SKM-1 treated with dmso at 0.1 percent for 144 hours (cell line): ENCODE data around the gene DIAPH3.

ENCODE experiments used
- DNase-seq: peaks from one replicate; lab custom pipeline; 2025; ENCODE audit not compliant: unreplicated experiment; lab: John Stamatoyannopoulos, UW

DIAPH3 gene

DNA sequence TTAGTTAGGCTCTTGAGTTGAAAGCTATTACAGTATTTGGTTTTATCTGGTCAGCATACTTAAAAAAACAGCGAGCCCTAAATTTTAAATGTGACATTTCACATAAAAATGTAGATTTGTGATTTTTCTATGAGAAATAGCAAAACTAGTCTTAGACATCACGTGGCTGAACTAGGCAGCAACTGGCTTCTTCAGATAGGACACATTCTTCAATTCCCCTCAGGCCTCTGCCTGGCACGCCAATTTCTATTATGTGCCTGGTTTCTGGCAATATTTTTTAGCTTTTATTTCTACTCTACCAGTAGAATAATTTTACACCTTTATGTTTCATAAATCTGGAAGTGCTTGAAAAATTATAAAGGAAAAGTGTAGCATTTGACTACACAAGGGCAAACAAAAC, 433.7 kb downstream of the DIAPH3 start:
- DNase-seq = no peak

DNA sequence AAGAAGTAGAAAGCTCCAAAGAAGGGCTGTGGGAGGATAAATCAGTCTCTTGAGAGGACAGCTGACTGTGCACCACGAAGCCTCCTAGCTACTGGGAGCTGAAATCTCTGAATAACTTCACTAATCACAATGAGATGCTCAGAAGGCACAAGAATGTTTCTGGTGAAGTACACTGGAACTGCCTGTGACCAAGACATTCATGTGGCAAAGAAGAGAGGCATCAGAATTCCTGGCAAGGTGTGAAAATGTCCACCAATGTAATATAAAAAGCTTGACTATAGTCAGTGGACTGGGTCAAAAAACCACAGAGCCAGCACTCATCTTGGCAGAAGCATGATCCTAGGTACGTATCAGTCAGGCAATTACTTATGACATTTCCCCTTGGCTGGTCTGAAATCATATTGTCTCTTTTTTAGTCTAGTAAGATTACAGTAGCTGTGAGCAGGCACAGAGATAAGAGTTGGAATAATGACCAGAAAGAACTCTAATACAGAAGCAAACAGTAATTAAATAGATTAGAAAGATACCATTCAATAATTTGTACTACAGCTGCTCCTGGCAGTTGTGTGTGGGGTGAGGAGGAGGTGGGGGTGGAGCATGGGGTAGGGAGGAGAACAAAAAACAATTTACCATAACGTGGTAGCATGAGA, 434.7 kb downstream of the DIAPH3 start:
- no peak for DNase-seq

DNA sequence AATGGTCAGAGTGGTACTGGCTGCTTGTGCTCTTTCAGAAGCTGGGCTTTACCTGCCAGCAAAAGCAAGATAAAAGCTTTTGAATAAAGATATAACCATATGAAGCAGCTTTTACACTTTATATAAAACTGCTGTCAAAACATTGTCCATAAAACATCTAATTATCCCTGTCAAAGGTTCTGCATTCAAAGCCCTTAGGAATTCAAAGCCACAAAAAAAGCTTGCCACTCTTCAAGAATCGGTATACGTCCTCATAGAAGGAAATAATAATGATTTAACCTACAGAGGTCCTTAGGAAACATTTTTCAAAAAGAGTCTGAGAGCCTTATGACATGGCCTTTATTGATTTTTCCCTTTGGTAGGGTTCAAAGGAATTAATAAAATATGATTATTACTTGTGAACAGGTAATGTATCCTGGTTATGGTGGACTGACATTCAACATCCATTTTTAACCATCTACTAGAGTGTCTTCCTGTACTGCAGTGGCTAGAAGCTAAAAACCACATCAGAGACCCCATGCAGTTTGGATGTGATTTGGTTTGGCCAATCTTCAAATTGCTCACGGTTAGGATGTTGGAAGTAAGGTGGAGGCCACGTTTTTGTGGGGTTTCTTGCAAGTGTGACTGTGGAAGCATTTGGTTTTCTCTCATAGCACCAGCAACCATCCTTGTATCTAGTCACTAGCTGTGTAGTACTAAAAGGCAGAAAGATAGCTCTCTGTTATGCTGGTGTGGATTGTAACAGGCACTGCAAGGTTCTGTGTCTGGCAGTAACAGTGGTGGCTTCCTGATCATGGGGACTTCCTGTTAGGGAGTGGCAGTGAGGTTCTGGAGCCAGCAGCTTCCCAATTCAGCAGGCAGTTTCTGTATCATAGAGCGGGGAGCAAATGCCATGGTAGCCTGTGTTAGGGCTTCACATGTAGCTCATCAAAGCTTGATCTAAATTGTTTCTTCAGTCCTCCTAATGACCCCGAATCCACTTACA, 441.5 kb downstream of the DIAPH3 start:
- no peak for DNase-seq

GRCh38 chr13:59715611-59716010, 448.1 kb downstream of the DIAPH3 start:
- no peak for DNase-seq

DNA sequence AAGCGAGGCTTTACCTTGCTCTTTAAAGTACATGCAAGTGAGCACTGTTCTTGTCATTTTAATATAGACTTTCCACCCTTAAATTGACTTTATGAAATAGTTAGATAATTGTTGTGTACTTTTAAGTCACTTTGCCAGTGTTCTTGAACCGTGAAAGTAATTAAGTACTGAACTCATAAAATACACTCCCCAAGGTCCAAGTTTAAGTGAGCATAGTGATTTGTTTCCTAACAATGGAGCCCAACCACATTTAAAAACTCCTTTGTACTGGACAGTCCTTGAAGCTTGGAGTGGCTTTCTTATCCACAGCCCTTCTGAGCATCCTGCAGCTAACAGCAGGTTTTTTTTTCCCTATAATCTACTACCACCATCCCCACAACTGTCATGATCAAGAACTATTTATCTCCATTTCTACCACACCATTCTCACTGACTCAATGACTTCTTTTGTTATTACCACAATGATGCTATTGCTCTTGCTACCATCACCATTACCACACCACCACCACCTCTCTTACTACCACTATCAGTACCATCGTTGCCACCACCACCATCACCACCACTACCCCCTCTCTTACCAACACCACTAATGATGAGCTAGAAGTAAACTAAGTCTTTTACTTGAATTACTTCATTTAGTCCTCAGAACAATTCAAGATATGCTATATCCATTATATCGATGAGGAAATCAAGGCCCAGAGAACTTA, 452.6 kb downstream of the DIAPH3 start:
- DNase-seq = no peak

GRCh38 chr13:59710416-59710815, 453.3 kb downstream of the DIAPH3 start:
- DNase-seq = no peak

DNA sequence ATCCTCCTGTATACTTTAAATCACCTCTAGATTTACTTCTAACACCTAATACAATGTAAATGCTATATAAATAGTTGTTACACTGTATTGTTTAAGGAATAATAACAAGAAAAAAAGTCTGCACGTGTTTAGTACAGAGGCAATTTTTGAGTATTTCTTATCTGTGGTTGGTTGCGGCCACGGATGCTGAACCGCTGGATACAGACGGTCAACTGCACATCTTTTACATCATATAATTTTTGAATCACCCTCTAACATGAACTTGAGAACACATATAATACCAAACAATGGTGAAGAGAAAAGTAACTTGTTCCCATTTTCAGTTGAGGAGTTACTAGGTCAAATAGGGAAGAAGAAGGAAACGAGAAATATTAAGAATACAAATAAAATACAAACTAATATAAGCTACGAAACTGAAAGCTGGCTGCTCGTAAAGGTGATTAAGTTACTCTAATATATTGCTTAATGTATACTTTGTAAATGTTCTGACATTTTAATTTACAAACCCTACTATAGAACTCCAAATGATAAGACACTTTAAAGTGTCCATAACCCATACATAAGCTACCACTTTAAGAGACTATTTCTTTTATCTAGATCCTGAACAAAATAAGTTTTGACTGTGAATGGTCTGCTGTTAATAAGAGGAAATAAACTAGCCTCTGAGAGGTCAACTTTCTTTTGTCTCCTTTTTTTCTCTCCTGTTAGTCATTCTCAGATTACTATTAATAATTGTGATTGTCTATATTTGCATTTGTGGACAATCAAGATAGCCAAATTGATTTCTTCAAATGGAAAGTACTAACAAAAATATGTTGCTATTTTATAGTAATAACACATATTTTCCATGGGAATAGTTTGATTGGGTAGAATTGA, 457.4 kb downstream of the DIAPH3 start:
- no peak for DNase-seq

- DNase-seq = no peak
Observed at GRCh38 chr13:59702269-59702668, 461.5 kb downstream of the DIAPH3 start.

DNA sequence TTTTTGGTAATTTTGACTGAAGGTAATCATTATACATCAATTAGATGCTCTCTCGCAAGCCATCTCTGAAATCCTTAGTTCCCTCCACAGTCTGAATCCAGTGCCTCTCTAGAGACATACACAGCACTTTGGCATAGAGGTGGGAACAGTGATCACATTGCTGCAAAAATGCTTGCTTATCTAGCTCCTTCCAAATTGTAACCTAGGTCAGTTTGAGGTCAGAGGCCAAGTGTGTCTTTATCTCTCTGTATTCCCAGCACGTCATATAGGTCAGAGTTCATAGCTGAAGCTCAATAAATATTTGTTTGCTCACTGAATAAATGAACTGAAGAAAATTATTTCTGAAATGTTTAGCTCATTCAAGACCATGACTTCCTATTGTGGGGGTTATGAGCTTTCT, 462.5 kb downstream of the DIAPH3 start:
- DNase-seq = no peak

- no peak for DNase-seq
Observed at GRCh38 chr13:59700281-59700680, 463.4 kb downstream of the DIAPH3 start.

- no peak for DNase-seq
Observed at GRCh38 chr13:59696271-59696670, 467.5 kb downstream of the DIAPH3 start.

DNA sequence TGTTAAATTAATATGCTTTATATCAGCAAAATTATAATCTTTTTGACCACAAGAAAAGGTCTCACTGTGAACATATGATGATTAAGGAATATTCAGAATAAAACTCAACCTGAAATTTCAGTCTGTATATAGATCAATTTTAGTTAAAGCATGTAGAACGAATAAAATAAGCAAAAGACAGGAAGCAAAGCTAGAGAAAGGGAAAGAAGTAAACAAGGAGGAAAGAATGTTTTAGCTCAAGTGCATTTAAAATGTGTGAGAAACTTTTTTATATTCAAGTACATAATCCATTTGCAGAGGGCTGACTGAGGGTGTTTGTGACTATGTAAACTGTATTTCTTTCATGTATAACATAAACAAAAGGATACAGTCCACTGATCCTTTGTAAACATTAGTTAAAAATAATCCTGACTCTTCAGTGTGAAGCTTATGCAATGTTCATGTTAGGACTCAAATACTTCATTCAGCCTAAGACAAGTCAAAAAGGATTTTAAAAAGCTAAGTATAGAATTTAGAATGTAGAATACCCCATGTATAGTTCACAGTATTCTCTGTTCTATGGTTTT, 472.1 kb downstream of the DIAPH3 start:
- no peak for DNase-seq

DNA sequence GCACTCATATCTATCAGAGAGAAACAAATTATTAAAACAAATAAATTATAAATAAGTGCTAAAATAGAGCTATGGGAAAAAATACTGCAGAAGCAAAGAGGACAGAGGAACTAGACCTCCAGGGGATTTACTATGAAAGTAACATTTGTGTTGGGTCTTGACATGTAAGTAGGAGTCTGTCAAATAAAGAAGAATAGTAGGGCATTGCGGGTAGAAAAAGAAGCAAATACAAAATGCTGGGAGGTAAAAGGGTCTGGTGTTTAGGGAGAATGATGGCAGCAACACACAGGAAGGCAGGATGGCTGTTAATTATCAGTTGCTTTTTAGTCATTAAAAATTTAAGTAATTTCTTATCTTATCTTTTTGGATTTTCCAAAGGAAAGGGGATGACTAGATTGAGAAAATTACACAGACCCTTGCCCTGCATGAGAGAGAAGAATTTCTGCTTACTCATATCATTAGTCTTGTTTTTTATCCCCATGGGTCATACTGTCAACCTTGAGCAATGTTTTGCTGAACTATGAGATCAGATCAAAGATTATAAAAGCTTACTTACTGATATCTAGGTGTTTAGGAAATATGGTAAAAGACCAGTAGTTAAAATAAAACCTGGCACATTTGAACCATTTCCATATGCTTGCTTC, 472.7 kb downstream of the DIAPH3 start:
- DNase-seq = no peak

DNA sequence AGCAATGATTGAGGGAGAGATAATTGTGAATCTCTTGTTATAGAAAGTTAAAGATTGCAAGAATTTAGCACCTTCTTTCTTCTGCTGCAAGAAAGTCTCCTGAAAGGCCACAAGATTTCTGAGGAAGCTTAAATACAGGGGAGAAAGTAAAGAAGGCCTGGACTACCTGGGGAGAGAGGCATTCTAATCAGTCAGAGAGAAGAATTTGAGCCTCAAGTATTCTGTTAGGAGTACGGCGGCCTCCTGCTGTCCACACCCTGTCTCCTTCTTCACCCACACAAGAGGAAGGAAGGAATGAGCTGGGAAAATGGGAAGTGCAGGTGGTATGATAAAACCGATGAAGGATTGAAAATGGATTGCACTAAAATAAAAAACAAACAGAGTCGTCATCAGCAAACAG, 474.7 kb downstream of the DIAPH3 start:
- no peak for DNase-seq

- no peak for DNase-seq
Observed at GRCh38 chr13:59686798-59687394, 476.8 kb downstream of the DIAPH3 start.

- no peak for DNase-seq
Observed at GRCh38 chr13:59684105-59684504, 479.6 kb downstream of the DIAPH3 start.

- no peak for DNase-seq
Observed at GRCh38 chr13:59681636-59682311, 482.0 kb downstream of the DIAPH3 start.

- no peak for DNase-seq
Observed at GRCh38 chr13:59680429-59681024, 483.2 kb downstream of the DIAPH3 start.

- DNase-seq = no peak
Observed at GRCh38 chr13:59679254-59679653, 484.5 kb downstream of the DIAPH3 start.
